H4 (cell line): ENCODE results near the gene SLC38A7. TPM values are rescaled to one million over a fixed set of nuclear protein-coding genes. Genes with fewer than 3 reads are reported as not detected.

Experiments
- DNase-seq: peaks from one replicate; pipeline ENCODE4 v3.0.0-alpha.2; 2015; ENCODE audit warnings: low spot score
- total RNA-seq: library from RNA; depleted of rRNA; stranded (reverse); fragments of >200 nt; shearing (Covaris generic); gene quantifications from 2 replicates; pipeline ENCODE4 v1.2.3, GENCODE V29; 2014; rRNA removed

The SLC38A7 gene
- total RNA-seq, 1 experiment from 2014 or later: 7.0 TPM

- DNase-seq: no peak
Observed at GRCh38 chr16:58636466-58636865, 48.1 kb downstream of the SLC38A7 start.

GRCh38 chr16:58635502-58635901 lies 49.1 kb downstream of the SLC38A7 start:
- no peak for DNase-seq

GRCh38 chr16:58634265-58634802 lies 50.2 kb downstream of the SLC38A7 start:
- DNase-seq: no peak

- DNase-seq: peak; percentile 99
Observed at GRCh38 chr16:58629733-58630640, 54.6 kb downstream of the SLC38A7 start, which contains the start of gene CNOT1. Gene CNOT1, minus strand, starts transcription at chr16:58629826. Its CDS starts 30,489 bp downstream, at chr16:58599337.

GRCh38 chr16:58628845-58629732 lies 55.5 kb downstream of the SLC38A7 start:
- no peak for DNase-seq

GRCh38 chr16:58624209-58624608 lies 60.4 kb downstream of the SLC38A7 start:
- DNase-seq: no peak

GRCh38 chr16:58620396-58620795 lies 64.2 kb downstream of the SLC38A7 start:
- no peak for DNase-seq

- DNase-seq: no peak
Observed at GRCh38 chr16:58615280-58615679, 69.3 kb downstream of the SLC38A7 start.

Other genes with a start within 250 kb of the SLC38A7 start
- 30.0 and 31.6 TPM in 2 replicates for gene NDRG4, start 184.6 kb downstream of the SLC38A7 start, total RNA-seq
- gene SETD6, start 169.3 kb downstream of the SLC38A7 start, total RNA-seq: 15.3 and 17.7 TPM in 2 replicates
- gene CNOT1, start 54.9 kb downstream of the SLC38A7 start, total RNA-seq: 112 and 123 TPM in 2 replicates
- gene GOT2, start 49.5 kb upstream of the SLC38A7 start, total RNA-seq: 59.5 and 91.4 TPM in 2 replicates